ENCODE measurements around the gene PALM. TPM values are rescaled to one million over a fixed set of nuclear protein-coding genes. Genes with fewer than 3 reads are reported as not detected.
A peak's percentile ranks its signal among the peaks of the same experiment; 100 is the strongest.

The PALM gene
- total and polyA plus RNA-seq, 9 of the 15 experiments (the other 6 are each of a cell fraction or from before 2014, with no cell fraction given), result 0.04 to 6.6 (median 1.7) TPM

DNA sequence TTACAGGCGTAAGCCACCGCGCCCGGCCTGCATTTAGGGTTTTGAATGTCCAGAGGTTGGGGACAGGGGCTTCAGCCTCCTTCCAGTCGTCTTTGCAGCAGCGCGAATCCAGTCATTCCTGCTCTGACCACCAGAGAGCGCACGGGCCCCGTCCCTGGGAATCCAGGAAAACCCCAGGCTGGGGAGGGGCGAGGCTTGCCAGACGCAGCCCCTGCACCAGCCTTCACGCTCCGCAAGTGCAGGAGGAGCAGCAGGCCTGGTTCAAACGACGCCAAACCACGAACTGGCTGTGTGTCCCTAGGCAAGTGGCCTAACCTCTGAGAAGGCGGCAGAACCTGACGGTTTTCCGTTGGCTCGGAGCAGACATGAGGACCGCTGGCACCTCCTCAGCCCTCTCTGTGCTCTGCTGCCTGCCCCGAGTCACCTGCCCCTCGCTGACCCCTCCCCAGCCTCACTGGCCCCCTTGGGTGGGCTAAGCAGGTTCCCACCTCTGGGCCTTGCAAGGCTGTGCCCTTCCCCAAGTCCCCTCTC lies 43.8 kb upstream of the PALM start (continued):
- TF ChIP-seq, protein P1, sequence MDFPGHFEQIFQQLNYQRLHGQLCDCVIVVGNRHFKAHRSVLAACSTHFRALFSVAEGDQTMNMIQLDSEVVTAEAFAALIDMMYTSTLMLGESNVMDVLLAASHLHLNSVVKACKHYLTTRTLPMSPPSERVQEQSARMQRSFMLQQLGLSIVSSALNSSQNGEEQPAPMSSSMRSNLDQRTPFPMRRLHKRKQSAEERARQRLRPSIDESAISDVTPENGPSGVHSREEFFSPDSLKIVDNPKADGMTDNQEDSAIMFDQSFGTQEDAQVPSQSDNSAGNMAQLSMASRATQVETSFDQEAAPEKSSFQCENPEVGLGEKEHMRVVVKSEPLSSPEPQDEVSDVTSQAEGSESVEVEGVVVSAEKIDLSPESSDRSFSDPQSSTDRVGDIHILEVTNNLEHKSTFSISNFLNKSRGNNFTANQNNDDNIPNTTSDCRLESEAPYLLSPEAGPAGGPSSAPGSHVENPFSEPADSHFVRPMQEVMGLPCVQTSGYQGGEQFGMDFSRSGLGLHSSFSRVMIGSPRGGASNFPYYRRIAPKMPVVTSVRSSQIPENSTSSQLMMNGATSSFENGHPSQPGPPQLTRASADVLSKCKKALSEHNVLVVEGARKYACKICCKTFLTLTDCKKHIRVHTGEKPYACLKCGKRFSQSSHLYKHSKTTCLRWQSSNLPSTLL (IDR thresholded peaks at IDR 0.05), result no peak
- TF ChIP-seq EHMT2 (IDR thresholded peaks at IDR 0.05), result no peak
- TF ChIP-seq, protein P2, sequence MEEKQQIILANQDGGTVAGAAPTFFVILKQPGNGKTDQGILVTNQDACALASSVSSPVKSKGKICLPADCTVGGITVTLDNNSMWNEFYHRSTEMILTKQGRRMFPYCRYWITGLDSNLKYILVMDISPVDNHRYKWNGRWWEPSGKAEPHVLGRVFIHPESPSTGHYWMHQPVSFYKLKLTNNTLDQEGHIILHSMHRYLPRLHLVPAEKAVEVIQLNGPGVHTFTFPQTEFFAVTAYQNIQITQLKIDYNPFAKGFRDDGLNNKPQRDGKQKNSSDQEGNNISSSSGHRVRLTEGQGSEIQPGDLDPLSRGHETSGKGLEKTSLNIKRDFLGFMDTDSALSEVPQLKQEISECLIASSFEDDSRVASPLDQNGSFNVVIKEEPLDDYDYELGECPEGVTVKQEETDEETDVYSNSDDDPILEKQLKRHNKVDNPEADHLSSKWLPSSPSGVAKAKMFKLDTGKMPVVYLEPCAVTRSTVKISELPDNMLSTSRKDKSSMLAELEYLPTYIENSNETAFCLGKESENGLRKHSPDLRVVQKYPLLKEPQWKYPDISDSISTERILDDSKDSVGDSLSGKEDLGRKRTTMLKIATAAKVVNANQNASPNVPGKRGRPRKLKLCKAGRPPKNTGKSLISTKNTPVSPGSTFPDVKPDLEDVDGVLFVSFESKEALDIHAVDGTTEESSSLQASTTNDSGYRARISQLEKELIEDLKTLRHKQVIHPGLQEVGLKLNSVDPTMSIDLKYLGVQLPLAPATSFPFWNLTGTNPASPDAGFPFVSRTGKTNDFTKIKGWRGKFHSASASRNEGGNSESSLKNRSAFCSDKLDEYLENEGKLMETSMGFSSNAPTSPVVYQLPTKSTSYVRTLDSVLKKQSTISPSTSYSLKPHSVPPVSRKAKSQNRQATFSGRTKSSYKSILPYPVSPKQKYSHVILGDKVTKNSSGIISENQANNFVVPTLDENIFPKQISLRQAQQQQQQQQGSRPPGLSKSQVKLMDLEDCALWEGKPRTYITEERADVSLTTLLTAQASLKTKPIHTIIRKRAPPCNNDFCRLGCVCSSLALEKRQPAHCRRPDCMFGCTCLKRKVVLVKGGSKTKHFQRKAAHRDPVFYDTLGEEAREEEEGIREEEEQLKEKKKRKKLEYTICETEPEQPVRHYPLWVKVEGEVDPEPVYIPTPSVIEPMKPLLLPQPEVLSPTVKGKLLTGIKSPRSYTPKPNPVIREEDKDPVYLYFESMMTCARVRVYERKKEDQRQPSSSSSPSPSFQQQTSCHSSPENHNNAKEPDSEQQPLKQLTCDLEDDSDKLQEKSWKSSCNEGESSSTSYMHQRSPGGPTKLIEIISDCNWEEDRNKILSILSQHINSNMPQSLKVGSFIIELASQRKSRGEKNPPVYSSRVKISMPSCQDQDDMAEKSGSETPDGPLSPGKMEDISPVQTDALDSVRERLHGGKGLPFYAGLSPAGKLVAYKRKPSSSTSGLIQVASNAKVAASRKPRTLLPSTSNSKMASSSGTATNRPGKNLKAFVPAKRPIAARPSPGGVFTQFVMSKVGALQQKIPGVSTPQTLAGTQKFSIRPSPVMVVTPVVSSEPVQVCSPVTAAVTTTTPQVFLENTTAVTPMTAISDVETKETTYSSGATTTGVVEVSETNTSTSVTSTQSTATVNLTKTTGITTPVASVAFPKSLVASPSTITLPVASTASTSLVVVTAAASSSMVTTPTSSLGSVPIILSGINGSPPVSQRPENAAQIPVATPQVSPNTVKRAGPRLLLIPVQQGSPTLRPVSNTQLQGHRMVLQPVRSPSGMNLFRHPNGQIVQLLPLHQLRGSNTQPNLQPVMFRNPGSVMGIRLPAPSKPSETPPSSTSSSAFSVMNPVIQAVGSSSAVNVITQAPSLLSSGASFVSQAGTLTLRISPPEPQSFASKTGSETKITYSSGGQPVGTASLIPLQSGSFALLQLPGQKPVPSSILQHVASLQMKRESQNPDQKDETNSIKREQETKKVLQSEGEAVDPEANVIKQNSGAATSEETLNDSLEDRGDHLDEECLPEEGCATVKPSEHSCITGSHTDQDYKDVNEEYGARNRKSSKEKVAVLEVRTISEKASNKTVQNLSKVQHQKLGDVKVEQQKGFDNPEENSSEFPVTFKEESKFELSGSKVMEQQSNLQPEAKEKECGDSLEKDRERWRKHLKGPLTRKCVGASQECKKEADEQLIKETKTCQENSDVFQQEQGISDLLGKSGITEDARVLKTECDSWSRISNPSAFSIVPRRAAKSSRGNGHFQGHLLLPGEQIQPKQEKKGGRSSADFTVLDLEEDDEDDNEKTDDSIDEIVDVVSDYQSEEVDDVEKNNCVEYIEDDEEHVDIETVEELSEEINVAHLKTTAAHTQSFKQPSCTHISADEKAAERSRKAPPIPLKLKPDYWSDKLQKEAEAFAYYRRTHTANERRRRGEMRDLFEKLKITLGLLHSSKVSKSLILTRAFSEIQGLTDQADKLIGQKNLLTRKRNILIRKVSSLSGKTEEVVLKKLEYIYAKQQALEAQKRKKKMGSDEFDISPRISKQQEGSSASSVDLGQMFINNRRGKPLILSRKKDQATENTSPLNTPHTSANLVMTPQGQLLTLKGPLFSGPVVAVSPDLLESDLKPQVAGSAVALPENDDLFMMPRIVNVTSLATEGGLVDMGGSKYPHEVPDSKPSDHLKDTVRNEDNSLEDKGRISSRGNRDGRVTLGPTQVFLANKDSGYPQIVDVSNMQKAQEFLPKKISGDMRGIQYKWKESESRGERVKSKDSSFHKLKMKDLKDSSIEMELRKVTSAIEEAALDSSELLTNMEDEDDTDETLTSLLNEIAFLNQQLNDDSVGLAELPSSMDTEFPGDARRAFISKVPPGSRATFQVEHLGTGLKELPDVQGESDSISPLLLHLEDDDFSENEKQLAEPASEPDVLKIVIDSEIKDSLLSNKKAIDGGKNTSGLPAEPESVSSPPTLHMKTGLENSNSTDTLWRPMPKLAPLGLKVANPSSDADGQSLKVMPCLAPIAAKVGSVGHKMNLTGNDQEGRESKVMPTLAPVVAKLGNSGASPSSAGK (IDR thresholded peaks at IDR 0.05), result peak; percentile 61; the same call in 1 of the 2 replicates
- no peak for TF ChIP-seq JUND (IDR thresholded peaks at IDR 0.05; ENCODE audit: borderline replicate concordance, low read depth, low read length)
- TF ChIP-seq JUND (tag; IDR thresholded peaks at IDR 0.05; ENCODE audit: borderline replicate concordance, low read depth, low read length), result no peak; the same call in 2 of the 3 replicates
- TF ChIP-seq PURB (CRISPR knock-in tag; IDR thresholded peaks at IDR 0.05; ENCODE audit: low read depth), result no peak
- TF ChIP-seq, protein P3, sequence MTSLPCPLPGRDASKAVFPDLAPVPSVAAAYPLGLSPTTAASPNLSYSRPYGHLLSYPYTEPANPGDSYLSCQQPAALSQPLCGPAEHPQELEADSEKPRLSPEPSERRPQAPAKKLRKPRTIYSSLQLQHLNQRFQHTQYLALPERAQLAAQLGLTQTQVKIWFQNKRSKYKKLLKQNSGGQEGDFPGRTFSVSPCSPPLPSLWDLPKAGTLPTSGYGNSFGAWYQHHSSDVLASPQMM (CRISPR knock-in tag; IDR thresholded peaks at IDR 0.05), result no peak
- no peak for TF ChIP-seq RBM22 (IDR thresholded peaks at IDR 0.05; ENCODE audit: low read depth, low read length, poor library complexity, severe bottlenecking)
- no peak for TF ChIP-seq BRD9 (IDR thresholded peaks at IDR 0.05; ENCODE audit: low read depth, partially characterized antibody)
- no peak for TF ChIP-seq BRD4 (IDR thresholded peaks at IDR 0.05)
- TF ChIP-seq L3MBTL2 (IDR thresholded peaks at IDR 0.05), result peak; percentile 86
- no peak for TF ChIP-seq TOE1 (IDR thresholded peaks at IDR 0.05; ENCODE audit: borderline replicate concordance)
- TF ChIP-seq TOE1 (CRISPR knock-in tag; IDR thresholded peaks at IDR 0.05; ENCODE audit: borderline replicate concordance, low read depth), result no peak
- TF ChIP-seq, protein P4, sequence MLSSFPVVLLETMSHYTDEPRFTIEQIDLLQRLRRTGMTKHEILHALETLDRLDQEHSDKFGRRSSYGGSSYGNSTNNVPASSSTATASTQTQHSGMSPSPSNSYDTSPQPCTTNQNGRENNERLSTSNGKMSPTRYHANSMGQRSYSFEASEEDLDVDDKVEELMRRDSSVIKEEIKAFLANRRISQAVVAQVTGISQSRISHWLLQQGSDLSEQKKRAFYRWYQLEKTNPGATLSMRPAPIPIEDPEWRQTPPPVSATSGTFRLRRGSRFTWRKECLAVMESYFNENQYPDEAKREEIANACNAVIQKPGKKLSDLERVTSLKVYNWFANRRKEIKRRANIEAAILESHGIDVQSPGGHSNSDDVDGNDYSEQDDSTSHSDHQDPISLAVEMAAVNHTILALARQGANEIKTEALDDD (IDR thresholded peaks at IDR 0.05), result no peak

Measured in K562 (cell line).